Endothelial cell of umbilical vein (primary cell): ENCODE data around the gene OR51G1. TPM values are rescaled to one million over a fixed set of nuclear protein-coding genes. Genes with fewer than 3 reads are reported as not detected.

Source experiments
- BruUV-seq: library from RNA; stranded (reverse); fragments of 400-500 nt; replicated peaks from 2 replicates; lab custom pipeline; 2021; lab: Mats Ljungman, UMichigan
- CTCF ChIA-PET: fragments of 300-600, 350-600 bp; sonication (Branson Sonifier 250); formaldehyde crosslinking; loops from one replicate; lab custom pipeline; 2021; ENCODE audit warnings: antibody characterized with exemption, inconsistent platforms; lab: Charles Lee
- POLR2A ChIA-PET: fragments of 300-600, 350-600 bp; sonication (Branson Sonifier 250); formaldehyde crosslinking; loops from one replicate; lab custom pipeline; 2021; ENCODE audit warnings: antibody characterized with exemption, inconsistent platforms; lab: Charles Lee
- DNase-seq: peaks from one replicate; pipeline ENCODE4 v3.0.0-alpha.2; 2011; ENCODE audit warnings: low read depth, low spot score
- FAIRE-seq: peaks from 2 replicates; lab custom pipeline; 2011; peaks lifted over from hg19 to GRCh38; lab: Jason Lieb, UNC
- H2AFZ ChIP-seq: 2 replicates; pipeline ENCODE4 v1.6.0; 2012; ENCODE audit warnings: low read depth, low read length, control low read depth, inconsistent platforms
- H3K27ac ChIP-seq: 2 replicates; pipeline ENCODE4 v1.5.1; 2011; ENCODE audit warnings: low read depth, mild to moderate bottlenecking, control low read depth, low read length, moderate library complexity; ENCODE audit not compliant: insufficient read depth
- H3K27me3 ChIP-seq, 2 experiments: 2 replicates each; pipeline versions ENCODE4 v1.6.0 to v1.6.1; 2011; ENCODE audit warnings: low read length in 2 of 2, mixed read lengths in 1 of 2; ENCODE audit not compliant: control insufficient read depth in 2 of 2, insufficient read depth in 2 of 2
- H3K36me3 ChIP-seq, 2 experiments: 2 replicates in 1 of 2; 3 replicates in 1 of 2; pipeline ENCODE4 v1.5.1; 2011; ENCODE audit warnings: low read length in 2 of 2, mild to moderate bottlenecking in 1 of 2, moderate library complexity in 1 of 2; ENCODE audit not compliant: control insufficient read depth in 2 of 2, insufficient read depth in 2 of 2; ENCODE audit errors: extremely low read depth in 1 of 2
- H3K4me1 ChIP-seq: 3 replicates; pipeline ENCODE4 v1.5.1; 2011; ENCODE audit warnings: mild to moderate bottlenecking, low read length; ENCODE audit not compliant: control insufficient read depth, insufficient read depth; ENCODE audit errors: extremely low read depth
- H3K4me2 ChIP-seq: 2 replicates; pipeline ENCODE4 v1.6.1; 2011; ENCODE audit warnings: low read length, control low read depth, mixed read lengths; ENCODE audit not compliant: insufficient read depth
- H3K4me3 ChIP-seq, 3 experiments: fragments of 200-600 bp in 1 of 3; sonication (generic), shearing (Covaris generic) in 1 of 3; replicated peaks in 1 of 3; 2 replicates each; pipeline ENCODE4 v1.5.1; 2011 to 2016; ENCODE audit warnings: control low read depth in 3 of 3, low read length in 3 of 3, mild to moderate bottlenecking in 2 of 3, inconsistent platforms in 1 of 3, low read depth in 1 of 3, moderate library complexity in 1 of 3; ENCODE audit not compliant: insufficient read depth in 1 of 3
- H3K79me2 ChIP-seq: 2 replicates; pipeline ENCODE4 v1.6.0; 2012; ENCODE audit warnings: low read length, inconsistent platforms; ENCODE audit not compliant: control insufficient read depth, insufficient read depth
- H3K9ac ChIP-seq: replicated peaks from 2 replicates; pipeline ENCODE3; 2011; ENCODE audit warnings: low read length, control low read depth; ENCODE audit not compliant: insufficient read depth; ENCODE audit errors: extremely low read depth
- H3K9me1 ChIP-seq: replicated peaks from 3 replicates; pipeline ENCODE4 v1.6.0; 2011; ENCODE audit warnings: mild to moderate bottlenecking, low read length; ENCODE audit not compliant: control insufficient read depth, insufficient read depth; ENCODE audit errors: extremely low read depth
- H3K9me3 ChIP-seq: replicated peaks from 2 replicates; pipeline ENCODE4 v1.5.1; 2012; ENCODE audit warnings: low read length, inconsistent platforms; ENCODE audit not compliant: control insufficient read depth, insufficient read depth
- H4K20me1 ChIP-seq: replicated peaks from 2 replicates; pipeline ENCODE3; 2011; ENCODE audit warnings: mild to moderate bottlenecking, low read length; ENCODE audit not compliant: control insufficient read depth, insufficient read depth; ENCODE audit errors: extremely low read depth
- CTCF ChIP-seq, 2 donors: IDR thresholded peaks; 1 replicate in 1 of 2; 2 replicates in 1 of 2; pipeline ENCODE4 v1.5.1; 2011; ENCODE audit warnings: low read length in 2 of 2, mild to moderate bottlenecking in 2 of 2, moderate library complexity in 2 of 2, control low read depth in 1 of 2, inconsistent platforms in 1 of 2, low read depth in 1 of 2; ENCODE audit not compliant: insufficient read depth in 1 of 2; ENCODE audit errors: extremely low read depth in 1 of 2
- EZH2 ChIP-seq: IDR thresholded peaks from 2 replicates; pipeline ENCODE4 v1.6.1; 2012; ENCODE audit warnings: borderline replicate concordance, low read depth, mild to moderate bottlenecking, moderate library complexity, low read length, inconsistent platforms; ENCODE audit not compliant: severe bottlenecking
- FOS ChIP-seq: IDR thresholded peaks from 2 replicates; pipeline ENCODE4 v1.6.1; 2011; ENCODE audit warnings: mild to moderate bottlenecking, low read length, moderate library complexity, borderline replicate concordance; ENCODE audit not compliant: insufficient read depth
- GATA2 ChIP-seq: IDR thresholded peaks from 2 replicates; pipeline ENCODE4 v1.7.0; 2011; ENCODE audit warnings: low read depth, mild to moderate bottlenecking, moderate library complexity, mixed read lengths, low read length; ENCODE audit not compliant: insufficient read length, insufficient read depth
- JUN ChIP-seq: IDR thresholded peaks from 2 replicates; pipeline ENCODE4 v1.6.1; 2011; ENCODE audit warnings: borderline replicate concordance, low read depth; ENCODE audit not compliant: insufficient read length, insufficient read depth
- MAX ChIP-seq: IDR thresholded peaks from 2 replicates; pipeline ENCODE4 v1.6.1; 2011; ENCODE audit not compliant: insufficient read depth, insufficient read length
- MYC ChIP-seq: IDR thresholded peaks from one replicate; pipeline ENCODE4 v1.6.1; 2011; ENCODE audit warnings: mild to moderate bottlenecking, low read depth, low read length
- POLR2A ChIP-seq: IDR thresholded peaks from 2 replicates; pipeline ENCODE4 v1.6.1; 2012; ENCODE audit warnings: low read depth, mild to moderate bottlenecking, control low read depth, low read length
- POLR2AphosphoS5 ChIP-seq: IDR thresholded peaks from 2 replicates; pipeline ENCODE4 v1.6.1; 2012; ENCODE audit warnings: low read depth, mild to moderate bottlenecking, control low read depth, low read length, moderate library complexity; ENCODE audit not compliant: insufficient read depth
- dilution Hi-C: fragments of 300-500 bp; cut with MboI; formaldehyde crosslinking; loops from one replicate; pipeline ENCODE4 v1.15.0; 2019; ENCODE audit warnings: low sequenced_read_pairs; ENCODE audit not compliant: extremely low pct_ligation_motif_present
- intact Hi-C: fragments of 100-400 bp; cut with micrococcal nuclease; formaldehyde crosslinking; loops from one replicate; pipeline ENCODE4 v1.10.0; 2022
- polyA plus RNA-seq, 4 experiments: library from polyadenylated mRNA; depleted of rRNA in 3 of 4; stranded (reverse) in 3 of 4; unstranded in 1 of 4; fragments of >200 nt; gene quantifications; 2 replicates each; pipeline versions ENCODE4 v1.2.1 to v1.2.3, GENCODE V29; 2011 to 2012; ENCODE audit warnings: missing spikeins in 1 of 4
- total RNA-seq: library from RNA; stranded (reverse); gene quantifications from 2 replicates; pipeline ENCODE4 v1.2.3, GENCODE V29; 2021

Gene OR51G1
- total and polyA plus RNA-seq, 2 donors (not counting 3 experiments of a cell fraction or from before 2014, with no cell fraction given) = not detected

GRCh38 chr11:4962816-4963215 is 38.7 kb upstream of the OR51G1 start:
- dilution Hi-C loops = no loop called here

More at GRCh38 chr11:4962816-4963215, 38.7 kb upstream of the OR51G1 start:
- no peak for DNase-seq
- Histone ChIP-seq H3K27me3 (no peaks in the 10 kb centered on the region), H3K79me2 (no peaks in the 10 kb centered on the region), H2AFZ (no peak overlapping the region), H4K20me1 (no peaks in the 10 kb centered on the region), H3K4me2 (no peak overlapping the region), H3K36me3 (no peaks in the 10 kb centered on the region), H3K9me1 (no peaks in the 10 kb centered on the region), H3K27ac (no peak overlapping the region), H3K4me3 (no peak overlapping the region), H3K4me1 (no peaks in the 10 kb centered on the region), H3K9ac (no peak overlapping the region), H3K9me3 (no peaks in the 10 kb centered on the region)
- FAIRE-seq = no peak
- ChIA-PET POLR2A (no interaction called here), CTCF (no interaction called here)
- intact Hi-C loops = no loop called here
- TF ChIP-seq GATA2 (no peak), POLR2AphosphoS5 (no peak), MAX (no peak), CTCF (IDR thresholded peaks at IDR 0.05; ENCODE audit: extremely low read depth in 1 of 2, insufficient read depth in 1 of 2, low read depth in 1 of 2, low read length in 2 of 2) (no peak), EZH2 (no peak), JUN (no peak), FOS (no peak), MYC (no peak), POLR2A (no peak)
- no TSS peak for BruUV-seq
